Measurements from ENCODE around the gene LRRN4CL. TPM values are rescaled to one million over a fixed set of nuclear protein-coding genes. Genes with fewer than 3 reads are reported as not detected.

The LRRN4CL gene
- total and polyA plus RNA-seq, 11 donors, result 0.63 to 8.6 (median 2.5) TPM

DNA sequence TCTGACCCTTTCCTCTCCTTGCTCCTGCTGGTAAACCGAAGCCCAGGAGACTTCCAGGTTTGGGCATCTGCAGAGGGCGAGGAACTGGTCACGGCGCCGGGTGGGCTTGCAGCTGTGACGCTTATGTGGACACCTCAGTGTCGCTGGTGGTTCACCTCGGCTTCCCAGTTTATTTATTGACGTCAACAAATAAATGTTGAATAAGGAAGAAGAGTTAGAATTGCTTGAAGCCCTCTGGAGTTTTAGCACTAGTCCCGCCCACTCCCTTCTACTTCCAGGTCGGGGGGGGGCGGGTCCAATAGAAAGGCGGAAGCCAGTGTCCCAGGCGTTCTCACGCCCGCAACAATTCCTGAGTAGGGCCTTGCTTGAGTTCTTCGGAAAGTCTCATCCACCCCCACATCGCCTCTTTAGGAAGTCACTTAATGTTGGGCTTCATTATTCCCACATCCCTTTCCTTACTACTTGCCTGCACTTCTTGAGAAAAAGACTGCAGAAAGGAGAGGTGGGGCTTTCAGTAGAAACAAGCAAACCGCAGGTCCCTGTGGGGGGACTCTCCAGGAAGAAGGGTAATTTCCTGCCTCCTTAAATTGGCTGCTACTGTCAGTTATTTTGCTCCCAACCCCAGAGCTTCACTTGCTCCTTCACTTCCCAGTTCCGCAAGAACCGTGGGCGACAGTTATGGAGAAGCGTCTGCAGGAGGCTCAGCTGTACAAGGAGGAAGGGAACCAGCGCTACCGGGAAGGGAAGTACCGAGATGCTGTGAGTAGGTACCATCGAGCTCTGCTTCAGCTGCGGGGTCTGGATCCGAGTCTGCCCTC lies 39.0 kb upstream of the LRRN4CL start, which contains the start of gene TTC9C:
Gene TTC9C, plus strand, starts transcription at position 316 of the 818 bp plus-strand sequence. Its CDS starts 363 bp downstream, at position 679.
- Histone ChIP-seq H3K4me1 (peaks cover 3 to 61% (median 51%) of the 10 kb centered on the region in 12 donors), H3K4me3 (peak within 1 kb of the TSS; percentile 64 to 98 (median 85)), H3K36me3 (peaks cover 0 to 36% (median 27%) of the 10 kb centered on the region in 9 donors), H3K27ac (peak within 1 kb of the TSS; percentile 91 to 99 (median 96)), H3K27me3 (no peaks in the 10 kb centered on the region), H3K9me3 (no peaks in the 10 kb centered on the region)
- DNase-seq (peak; percentile 88 to 92 (median 90)), ATAC-seq (peak; percentile 63 to 80 (median 76))
- TF ChIP-seq CTCF (IDR thresholded peaks at IDR 0.05) (no peak), POLR2A (IDR thresholded peaks at IDR 0.05) (peak in 1 of 2 donors; percentile 78)
- intact Hi-C loops (cut with DNase I), result loop anchor here in 4 of 10 donors (1.0 to 10.0 kb wide), 8 partner anchors 25 to 126 kb away; partner anchors contain the start of genes TAF6L (in 2 of the 4) and ZBTB3 (in 1 of the 4)
- 0 to 1% (median 1%) methylated on average over 29 of the region's 29 CpGs for WGBS, 4 donors

DNA sequence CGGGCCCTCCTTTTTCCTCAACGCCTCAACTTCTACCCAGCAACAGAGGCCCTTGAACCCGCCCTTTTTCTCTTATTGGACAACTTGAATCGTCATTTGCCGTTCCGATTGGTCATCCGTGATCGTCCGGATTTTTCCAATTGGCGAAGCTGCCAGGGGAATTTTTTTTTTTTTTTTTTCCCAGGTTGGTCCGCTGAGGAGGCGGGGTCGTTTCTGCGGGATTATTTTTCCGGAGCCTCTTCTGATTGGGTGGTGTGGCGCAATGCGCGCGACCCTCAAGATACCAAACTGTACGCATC lies 38.5 kb upstream of the LRRN4CL start:
- intact Hi-C loops (cut with DNase I), result loop anchor here in 5 of 10 donors (1.0 to 10.0 kb wide), 10 partner anchors 17 to 127 kb away; partner anchors contain the start of genes TAF6L (in 2 of the 5) and ZBTB3 (in 1 of the 5)
- Histone ChIP-seq H3K27ac (peak overlapping the region; percentile 91 to 99 (median 96)), H3K9me3 (no peaks in the 10 kb centered on the region), H3K36me3 (peaks cover 0 to 36% (median 27%) of the 10 kb centered on the region in 9 donors), H3K4me1 (peaks cover 3 to 63% (median 47%) of the 10 kb centered on the region in 12 donors), H3K27me3 (no peaks in the 10 kb centered on the region), H3K4me3 (peak overlapping the region; percentile 64 to 98 (median 85))
- peak; percentile 83 to 91 (median 89) for DNase-seq
- 0% methylated on average over 20 of the region's 20 CpGs for WGBS, 4 donors
- ATAC-seq, result peak; percentile 78 to 88 (median 82)
- no peak for TF ChIP-seq CTCF (IDR thresholded peaks at IDR 0.05)
- TF ChIP-seq POLR2A (IDR thresholded peaks at IDR 0.05), result no peak

DNA sequence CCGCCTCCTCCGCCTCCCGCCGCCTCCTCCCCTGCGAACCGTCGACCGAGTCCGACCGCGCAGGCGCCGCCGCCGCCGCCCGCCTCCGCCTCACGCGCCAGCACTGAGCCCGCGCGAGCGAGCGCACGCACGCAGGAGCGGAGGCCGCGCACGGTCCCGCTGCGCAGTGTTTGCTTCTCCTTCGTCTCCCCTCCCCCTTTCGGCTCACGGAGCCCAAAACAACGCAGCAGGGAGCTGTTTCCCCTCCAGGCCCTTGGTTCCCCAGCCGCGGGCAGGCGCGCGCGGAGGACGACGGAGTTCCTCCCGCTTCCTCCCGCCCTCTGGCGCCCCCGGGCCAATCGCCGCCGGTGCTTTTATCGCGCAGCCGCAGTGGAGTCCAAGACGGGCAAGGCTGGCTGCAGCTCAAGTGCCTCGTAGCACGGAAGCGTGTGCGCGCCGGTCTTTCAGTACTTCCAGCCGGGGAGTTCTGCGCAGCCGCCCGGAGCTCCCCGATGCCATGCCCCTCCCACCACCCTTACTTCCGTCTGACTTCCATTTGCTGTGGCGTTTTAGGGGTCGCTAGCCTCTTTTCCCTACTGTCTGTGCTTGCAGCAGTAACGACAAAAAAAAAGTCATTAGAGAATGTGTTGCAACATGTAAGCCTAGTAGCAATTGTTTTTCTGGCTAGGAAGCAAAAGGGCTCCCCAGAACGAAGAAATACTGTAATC lies 38.0 kb upstream of the LRRN4CL start, which contains the start of gene HNRNPUL2:
Gene HNRNPUL2, minus strand, starts transcription at position 293 of the 707 bp plus-strand sequence. CDS start 301 bp downstream, outside the sequence.
- H3K36me3 ChIP-seq, result peaks cover 2 to 38% (median 28%) of the 10 kb centered on the region in 9 donors
- intact Hi-C loops (cut with DNase I), result loop anchor here in 5 of 10 donors (1.0 to 10.0 kb wide), 7 partner anchors 17 to 127 kb away; partner anchors contain the start of gene TAF6L (in 1 of the 5)
- no peaks in the 10 kb centered on the region for H3K27me3 ChIP-seq
- peak within 1 kb of the TSS; percentile 64 to 98 (median 85) for H3K4me3 ChIP-seq
- DNase-seq, result peak; percentile 98 to 99 (median 99)
- H3K4me1 ChIP-seq, result peaks cover 3 to 58% (median 45%) of the 10 kb centered on the region in 12 donors
- H3K27ac ChIP-seq, result peak within 1 kb of the TSS; percentile 91 to 99 (median 96)
- ATAC-seq, result peak; percentile 92 to 96 (median 94)
- TF ChIP-seq POLR2A (IDR thresholded peaks at IDR 0.05), result peak; percentile 81 to 94
- peak in 3 of 12 donors; percentile 4 to 22 (median 16) for TF ChIP-seq CTCF (IDR thresholded peaks at IDR 0.05)
- whole genome bisulfite sequencing, 4 donors, result 0 to 1% (median 0%) methylated on average over 38 to 72 of the region's 72 CpGs
- H3K9me3 ChIP-seq, result no peaks in the 10 kb centered on the region
